DOHH2 (cell line): Measurements from ENCODE around the gene SLC25A13.

Source experiments
- H3F3A ChIP-seq: fragments of 200-600 bp; sonication (generic), shearing (Covaris generic); 2 replicates; pipeline ENCODE4 v1.6.0; 2016; ENCODE audit warnings: antibody characterized with exemption, mild to moderate bottlenecking; ENCODE audit not compliant: control insufficient read depth, insufficient read depth
- H3K27ac ChIP-seq: fragments of 200-600 bp; sonication (generic); 2 replicates; pipeline ENCODE4 v1.5.1; 2014; ENCODE audit warnings: low read depth, mild to moderate bottlenecking, low read length, moderate library complexity
- H3K27me3 ChIP-seq: fragments of 200-600 bp; sonication (generic); 2 replicates; pipeline ENCODE4 v1.6.1; 2014; ENCODE audit warnings: mild to moderate bottlenecking, low read length, mixed read lengths; ENCODE audit not compliant: control insufficient read depth
- H3K36me3 ChIP-seq: fragments of 200-600 bp; sonication (generic); 2 replicates; pipeline ENCODE4 v1.6.1; 2014; ENCODE audit warnings: mild to moderate bottlenecking, low read length, moderate library complexity, mixed read lengths; ENCODE audit not compliant: control insufficient read depth
- H3K4me1 ChIP-seq: fragments of 200-600 bp; sonication (generic); 2 replicates; pipeline ENCODE4 v1.6.1; 2014; ENCODE audit warnings: mild to moderate bottlenecking, low read length, mixed read lengths; ENCODE audit not compliant: control insufficient read depth
- H3K4me2 ChIP-seq: fragments of 200-600 bp; sonication (generic); 2 replicates; pipeline ENCODE4 v1.6.0; 2014; ENCODE audit warnings: mild to moderate bottlenecking, low read length, moderate library complexity
- H3K4me3 ChIP-seq: fragments of 200-600 bp; sonication (generic); 2 replicates; pipeline ENCODE4 v1.5.1; 2014; ENCODE audit warnings: mild to moderate bottlenecking, low read length, mixed read lengths
- H3K79me2 ChIP-seq: fragments of 200-600 bp; sonication (generic); 2 replicates; pipeline ENCODE4 v1.6.1; 2014; ENCODE audit warnings: mild to moderate bottlenecking, low read length, mixed read lengths; ENCODE audit not compliant: control insufficient read depth
- H3K9me2 ChIP-seq: fragments of 200-600 bp; sonication (generic); replicated peaks from 2 replicates; pipeline ENCODE4 v1.6.1; 2014; ENCODE audit warnings: mild to moderate bottlenecking, low read length, mixed read lengths; ENCODE audit not compliant: control insufficient read depth
- H3K9me3 ChIP-seq: fragments of 200-600 bp; sonication (generic); 2 replicates; pipeline ENCODE4 v1.6.1; 2014; ENCODE audit warnings: antibody characterized with exemption, low read length, mixed read lengths; ENCODE audit not compliant: control insufficient read depth, insufficient read depth
- H4K20me1 ChIP-seq: fragments of 200-600 bp; sonication (generic); 2 replicates; pipeline ENCODE4 v1.6.0; 2014; ENCODE audit warnings: low read depth, mild to moderate bottlenecking, antibody characterized with exemption, low read length, moderate library complexity; ENCODE audit not compliant: control insufficient read depth, insufficient read depth
- EZH2phosphoT487 ChIP-seq: fragments of 200-600 bp; sonication (generic); IDR thresholded peaks from 2 replicates; pipeline ENCODE4 v1.6.1; 2017; ENCODE audit warnings: borderline replicate concordance, mild to moderate bottlenecking, antibody characterized with exemption, low read length, moderate library complexity, mixed read lengths
- TF ChIP-seq, protein P1 (sequence below): fragments of 200-600 bp; sonication (generic); IDR thresholded peaks from one replicate; pipeline ENCODE4 v1.5.1; 2014; ENCODE audit warnings: antibody characterized with exemption, mild to moderate bottlenecking, low read depth, low read length; ENCODE audit not compliant: poor library complexity, severe bottlenecking

The SLC25A13 gene

DNA sequence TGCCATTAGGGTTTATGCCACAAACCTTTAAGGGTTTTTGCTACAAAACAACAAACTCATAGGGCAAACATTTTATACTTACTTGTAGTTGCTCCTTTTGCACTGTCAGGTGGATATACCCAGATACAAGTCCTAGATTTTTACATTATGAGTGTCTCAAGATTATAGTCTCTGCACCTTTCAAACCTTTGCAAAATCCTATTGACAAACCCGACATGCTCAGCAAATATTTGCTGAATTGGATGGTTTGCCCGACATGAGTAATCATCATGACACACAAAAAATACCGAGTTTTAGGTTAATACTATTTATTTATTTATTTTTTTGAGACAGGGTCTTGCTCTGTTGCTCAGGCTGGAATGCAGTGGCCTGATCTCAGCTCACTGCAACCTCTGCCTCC, 117.3 kb downstream of the SLC25A13 start:
- Histone ChIP-seq H3K4me3 (no peak overlapping the region), H3K27me3 (no peaks in the 10 kb centered on the region), H3K4me2 (no peak overlapping the region)

DNA sequence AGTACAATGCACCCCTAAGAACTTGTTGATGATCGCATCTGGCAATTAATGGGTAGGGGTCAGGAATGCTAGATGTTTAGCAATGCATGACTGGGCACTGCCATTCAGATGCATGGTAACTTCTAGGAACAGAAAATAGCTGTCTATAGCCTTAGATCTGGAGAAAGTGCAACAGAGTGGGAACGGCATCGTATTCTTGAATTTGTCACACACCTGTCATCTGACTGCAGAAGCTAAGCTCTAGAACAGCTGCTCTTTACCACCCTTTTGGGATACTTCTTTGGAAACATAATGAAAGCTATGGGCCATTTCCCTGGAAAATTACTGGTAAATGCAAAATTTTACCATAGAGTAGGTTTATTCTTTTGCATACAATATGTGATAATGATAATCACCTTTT, 118.1 kb downstream of the SLC25A13 start:
- Histone ChIP-seq H3K4me3 (no peak overlapping the region), H3K4me1 (no peaks in the 10 kb centered on the region), H3K36me3 (no peaks in the 10 kb centered on the region), H3K79me2 (no peaks in the 10 kb centered on the region), H3F3A (no peaks in the 10 kb centered on the region), H3K9me3 (no peaks in the 10 kb centered on the region), H3K9me2 (no peaks in the 10 kb centered on the region), H4K20me1 (no peaks in the 10 kb centered on the region), H3K27me3 (no peaks in the 10 kb centered on the region), H3K4me2 (no peak overlapping the region), H3K27ac (no peak overlapping the region)
- TF ChIP-seq EZH2phosphoT487: no peak
- TF ChIP-seq, protein P1, sequence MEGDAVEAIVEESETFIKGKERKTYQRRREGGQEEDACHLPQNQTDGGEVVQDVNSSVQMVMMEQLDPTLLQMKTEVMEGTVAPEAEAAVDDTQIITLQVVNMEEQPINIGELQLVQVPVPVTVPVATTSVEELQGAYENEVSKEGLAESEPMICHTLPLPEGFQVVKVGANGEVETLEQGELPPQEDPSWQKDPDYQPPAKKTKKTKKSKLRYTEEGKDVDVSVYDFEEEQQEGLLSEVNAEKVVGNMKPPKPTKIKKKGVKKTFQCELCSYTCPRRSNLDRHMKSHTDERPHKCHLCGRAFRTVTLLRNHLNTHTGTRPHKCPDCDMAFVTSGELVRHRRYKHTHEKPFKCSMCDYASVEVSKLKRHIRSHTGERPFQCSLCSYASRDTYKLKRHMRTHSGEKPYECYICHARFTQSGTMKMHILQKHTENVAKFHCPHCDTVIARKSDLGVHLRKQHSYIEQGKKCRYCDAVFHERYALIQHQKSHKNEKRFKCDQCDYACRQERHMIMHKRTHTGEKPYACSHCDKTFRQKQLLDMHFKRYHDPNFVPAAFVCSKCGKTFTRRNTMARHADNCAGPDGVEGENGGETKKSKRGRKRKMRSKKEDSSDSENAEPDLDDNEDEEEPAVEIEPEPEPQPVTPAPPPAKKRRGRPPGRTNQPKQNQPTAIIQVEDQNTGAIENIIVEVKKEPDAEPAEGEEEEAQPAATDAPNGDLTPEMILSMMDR: no peak

More for the DNA sequence above, 117.3 kb downstream of the SLC25A13 start:
- Histone ChIP-seq H3F3A (no peaks in the 10 kb centered on the region), H3K9me3 (no peaks in the 10 kb centered on the region), H3K4me1 (no peaks in the 10 kb centered on the region), H3K79me2 (no peaks in the 10 kb centered on the region), H3K27ac (no peak overlapping the region), H4K20me1 (no peaks in the 10 kb centered on the region), H3K36me3 (no peaks in the 10 kb centered on the region), H3K9me2 (no peaks in the 10 kb centered on the region)
- TF ChIP-seq, protein P1: no peak
- TF ChIP-seq EZH2phosphoT487: no peak

DNA sequence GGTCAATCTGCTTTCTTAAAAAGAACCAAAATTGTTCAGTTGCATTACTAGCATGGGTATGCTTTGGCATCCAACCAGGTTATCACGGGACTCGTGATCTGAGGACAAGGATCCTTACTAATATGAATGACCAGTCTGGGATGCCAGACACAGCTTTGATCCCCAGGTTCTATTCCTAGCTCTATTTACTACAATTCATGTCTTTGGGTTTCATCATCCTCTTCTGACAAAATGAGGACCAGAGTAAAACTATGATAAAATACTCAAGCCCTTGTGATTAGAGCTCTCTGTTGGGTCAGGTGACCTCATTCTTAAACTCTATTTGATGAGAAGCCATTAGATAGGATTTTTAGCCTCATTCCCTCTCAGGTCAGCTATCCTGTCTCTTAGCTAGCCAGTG, 119.8 kb downstream of the SLC25A13 start:
- no peak overlapping the region for H3K4me3 ChIP-seq
- H3K4me1 ChIP-seq: no peaks in the 10 kb centered on the region
- no peaks in the 10 kb centered on the region for H3K36me3 ChIP-seq
- TF ChIP-seq, protein P1: no peak
- no peak for TF ChIP-seq EZH2phosphoT487
- H3K79me2 ChIP-seq: no peaks in the 10 kb centered on the region
- H4K20me1 ChIP-seq: no peaks in the 10 kb centered on the region
- H3F3A ChIP-seq: no peaks in the 10 kb centered on the region
- no peak overlapping the region for H3K27ac ChIP-seq
- no peaks in the 10 kb centered on the region for H3K9me3 ChIP-seq
- H3K27me3 ChIP-seq: no peaks in the 10 kb centered on the region
- no peaks in the 10 kb centered on the region for H3K9me2 ChIP-seq
- H3K4me2 ChIP-seq: no peak overlapping the region

DNA sequence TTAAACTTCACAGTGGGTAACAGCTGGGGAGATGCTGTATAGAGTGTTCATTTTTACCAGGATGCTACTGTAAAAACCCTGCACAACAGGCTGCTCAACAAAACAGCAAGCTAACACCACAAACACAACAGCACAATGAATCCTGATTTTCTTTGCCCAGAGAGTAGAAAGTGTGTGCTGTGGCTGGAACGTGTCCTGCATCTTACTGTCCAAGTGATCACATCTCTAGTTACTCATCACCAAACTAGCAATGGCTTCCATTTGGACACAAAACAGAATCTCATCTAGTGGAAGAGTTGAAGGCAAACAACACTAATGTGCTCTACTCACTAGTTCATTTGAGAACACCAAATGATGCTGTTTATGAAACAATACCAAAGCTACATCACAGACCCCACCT, 121.2 kb downstream of the SLC25A13 start:
- Histone ChIP-seq H3K27ac (no peak overlapping the region), H3K4me3 (no peak overlapping the region), H3K9me3 (no peaks in the 10 kb centered on the region), H3K27me3 (no peaks in the 10 kb centered on the region), H3K4me2 (no peak overlapping the region), H3K79me2 (no peaks in the 10 kb centered on the region), H3K4me1 (no peaks in the 10 kb centered on the region), H3K36me3 (no peaks in the 10 kb centered on the region), H3K9me2 (no peaks in the 10 kb centered on the region), H3F3A (no peaks in the 10 kb centered on the region), H4K20me1 (no peaks in the 10 kb centered on the region)
- TF ChIP-seq, protein P1: no peak
- TF ChIP-seq EZH2phosphoT487: no peak
